GM21528 (cell line): ENCODE results near the gene MAGT1.
A peak's percentile ranks its signal among the peaks of the same experiment; 100 is the strongest.
"Not testable (repeated sequence)": the region's sequence is repeated elsewhere in the genome, so short reads cannot be mapped to it uniquely, and the experiment has no call there.

ENCODE experiments used
- ATAC-seq: cut with Tn5 transposase; IDR thresholded peaks from one replicate; pipeline ENCODE4 v1.9.1; 2021; ENCODE audit warnings: mild to moderate bottlenecking, moderate library complexity; ENCODE audit not compliant: unreplicated experiment, low FRiP score

The MAGT1 gene

GRCh38 chrX:77881418-77881817 is 13.8 kb downstream of the MAGT1 start:
- ATAC-seq, result not testable (repeated sequence)

- ATAC-seq, result no peak
Observed at GRCh38 chrX:77875372-77875771, 19.9 kb downstream of the MAGT1 start.

- not testable (repeated sequence) for ATAC-seq
Observed at GRCh38 chrX:77831544-77831943, 63.7 kb downstream of the MAGT1 start.

- not testable (repeated sequence) for ATAC-seq
Observed at GRCh38 chrX:77821989-77822388, 73.2 kb downstream of the MAGT1 start.

GRCh38 chrX:77820091-77820727 is 75.0 kb downstream of the MAGT1 start:
- no peak for ATAC-seq

GRCh38 chrX:77814210-77814609 is 81.0 kb downstream of the MAGT1 start:
- ATAC-seq, result no peak

- ATAC-seq, result no peak
Observed at GRCh38 chrX:77802201-77802600, 93.0 kb downstream of the MAGT1 start.

GRCh38 chrX:77795124-77795523 is 100.1 kb downstream of the MAGT1 start:
- ATAC-seq, result no peak

GRCh38 chrX:77793946-77794345 is 101.3 kb downstream of the MAGT1 start:
- no peak for ATAC-seq

- ATAC-seq, result no peak
Observed at GRCh38 chrX:77788050-77788449, 107.2 kb downstream of the MAGT1 start.

- peak; percentile 20 for ATAC-seq
Observed at GRCh38 chrX:77786365-77786680, 108.9 kb downstream of the MAGT1 start.

- ATAC-seq, result peak; percentile 96
Observed at GRCh38 chrX:77785486-77786364, 109.5 kb downstream of the MAGT1 start, which contains the start of gene ATRX. TSS of gene ATRX (minus strand) at chrX:77786216. CDS start at chrX:77786001, 215 bp downstream.

- ATAC-seq, result no peak
Observed at GRCh38 chrX:77779695-77780094, 115.5 kb downstream of the MAGT1 start.

GRCh38 chrX:77776659-77777058 is 118.6 kb downstream of the MAGT1 start:
- ATAC-seq, result no peak
